TTC549 (cell line): ENCODE measurements around the gene LHFPL6.

Experiments
- FAIRE-seq: peaks from 2 replicates; lab custom pipeline; 2012; peaks lifted over from hg19 to GRCh38; lab: Jason Lieb, UNC

Gene LHFPL6

DNA sequence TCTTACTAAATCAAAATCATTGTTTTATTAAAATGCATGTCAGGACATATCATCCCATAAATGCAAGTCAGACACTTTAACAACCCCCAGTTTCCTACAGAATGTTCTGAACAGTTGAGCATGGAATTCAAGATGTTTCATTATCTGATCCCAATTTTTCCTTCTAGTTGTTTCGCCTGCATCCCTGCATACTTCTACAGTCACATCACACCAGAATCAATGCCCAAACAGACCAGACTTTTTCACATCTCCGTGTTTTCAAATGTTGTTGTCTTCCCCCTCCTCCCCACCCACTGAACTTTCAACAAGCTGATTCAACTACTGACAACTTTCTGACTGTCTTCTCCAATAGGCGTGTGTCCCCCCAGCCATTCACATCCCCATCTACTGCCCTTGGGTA lies 48.6 kb downstream of the LHFPL6 start:
- no peak for FAIRE-seq

DNA sequence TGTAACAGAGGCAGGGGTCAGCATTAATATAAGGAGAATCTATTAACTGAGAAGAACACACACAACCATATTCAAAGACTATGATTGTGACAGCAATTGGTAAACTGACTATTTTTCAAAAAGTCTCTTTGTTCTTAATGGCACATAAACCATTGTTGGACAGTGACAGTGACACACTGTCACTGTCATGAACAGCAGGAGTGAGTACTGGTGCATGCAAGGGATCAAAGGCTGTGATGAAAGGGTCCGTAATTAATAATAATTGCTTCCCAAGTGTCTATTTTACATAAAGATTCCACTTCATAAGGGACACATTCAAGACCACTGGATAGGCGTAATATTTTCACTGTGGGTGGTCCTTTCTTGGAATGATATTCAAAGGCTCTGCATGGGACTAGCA lies 50.7 kb downstream of the LHFPL6 start:
- no peak for FAIRE-seq

DNA sequence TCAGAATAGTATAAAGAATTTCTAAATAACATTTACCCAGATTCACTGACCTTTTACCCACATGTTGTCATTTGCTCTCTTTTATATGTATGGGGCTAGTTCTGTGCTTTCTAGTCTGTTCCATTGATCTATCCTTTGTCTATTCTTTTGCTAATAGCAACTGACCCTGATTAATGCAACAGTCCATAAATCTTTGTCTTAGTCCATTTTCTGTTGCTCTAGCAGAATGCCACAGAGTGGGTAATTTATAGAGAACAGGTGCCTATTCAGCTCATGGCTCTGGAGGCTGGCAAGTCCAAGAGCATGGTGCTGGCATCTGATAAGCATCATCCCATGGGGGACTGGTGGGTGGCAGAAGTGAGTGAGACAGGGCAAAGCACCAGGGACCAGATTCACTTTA lies 52.1 kb downstream of the LHFPL6 start:
- no peak for FAIRE-seq

DNA sequence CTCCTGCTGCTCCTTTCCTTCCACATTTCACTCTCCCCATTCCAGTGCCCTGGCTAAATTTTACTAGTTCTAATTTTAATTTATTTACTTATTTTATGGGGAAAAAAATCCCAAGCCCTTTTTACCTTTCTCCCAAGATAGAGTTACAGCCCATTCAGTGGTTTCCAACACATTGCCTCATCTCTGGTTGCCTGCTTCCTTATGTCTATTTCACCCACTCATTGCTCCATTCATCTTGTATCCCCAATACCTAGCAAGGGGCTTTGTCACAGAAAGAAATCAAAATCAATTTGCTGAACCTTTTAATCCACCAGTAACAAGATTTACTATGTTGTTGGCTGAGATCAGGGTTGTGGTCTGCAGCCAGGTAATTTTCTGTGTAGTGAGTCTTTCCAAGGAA lies 55.9 kb downstream of the LHFPL6 start:
- no peak for FAIRE-seq

DNA sequence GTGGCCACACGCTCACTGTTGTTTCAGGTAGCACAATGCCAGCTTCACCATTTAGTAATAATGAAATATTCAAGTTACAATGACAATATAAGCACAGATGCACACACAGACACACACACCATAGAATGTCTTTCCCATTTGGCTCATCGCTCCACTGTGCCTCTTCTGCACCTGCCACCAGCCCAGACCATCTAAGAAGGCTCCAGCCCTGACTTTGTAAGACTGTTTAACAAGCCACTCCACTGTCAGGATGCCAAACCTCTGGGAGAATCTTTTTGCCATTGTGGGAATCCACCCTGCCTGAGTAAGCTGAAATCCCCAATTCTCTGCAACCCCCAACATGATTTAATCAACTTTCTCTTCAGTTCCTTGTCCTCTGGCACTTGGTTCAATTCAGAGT lies 60.6 kb downstream of the LHFPL6 start:
- FAIRE-seq = no peak

DNA sequence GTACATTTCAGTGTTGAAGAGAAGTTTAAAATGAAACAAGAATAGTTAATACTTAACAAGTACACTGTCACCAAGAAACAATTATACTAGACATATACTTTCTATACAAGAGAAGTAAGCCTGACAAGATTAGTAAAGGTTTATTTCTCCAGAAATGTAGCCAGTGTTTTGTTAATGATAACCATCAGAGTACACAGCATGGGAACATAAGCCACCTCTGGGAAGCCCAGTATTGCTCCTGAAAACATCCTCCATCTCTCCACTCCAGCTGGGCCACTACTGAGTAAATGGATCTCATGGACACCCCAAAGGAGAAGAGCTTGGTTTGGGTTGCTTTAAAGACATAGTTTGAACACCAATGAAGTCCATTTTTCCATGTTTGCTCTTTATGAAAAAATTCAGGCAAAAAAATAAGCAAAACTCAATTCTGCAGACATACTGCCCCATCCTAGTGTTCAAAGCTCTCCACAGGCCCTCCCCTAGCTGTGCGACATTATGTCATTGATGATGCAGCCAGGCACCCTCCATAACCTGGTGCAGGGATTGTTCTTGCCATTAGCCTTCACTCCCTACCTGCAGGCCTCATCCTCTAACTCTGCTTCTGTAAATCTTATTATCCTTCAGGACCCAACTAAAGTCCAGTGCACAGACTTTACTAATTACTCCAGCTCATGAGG lies 61.9 kb downstream of the LHFPL6 start:
- FAIRE-seq = no peak

DNA sequence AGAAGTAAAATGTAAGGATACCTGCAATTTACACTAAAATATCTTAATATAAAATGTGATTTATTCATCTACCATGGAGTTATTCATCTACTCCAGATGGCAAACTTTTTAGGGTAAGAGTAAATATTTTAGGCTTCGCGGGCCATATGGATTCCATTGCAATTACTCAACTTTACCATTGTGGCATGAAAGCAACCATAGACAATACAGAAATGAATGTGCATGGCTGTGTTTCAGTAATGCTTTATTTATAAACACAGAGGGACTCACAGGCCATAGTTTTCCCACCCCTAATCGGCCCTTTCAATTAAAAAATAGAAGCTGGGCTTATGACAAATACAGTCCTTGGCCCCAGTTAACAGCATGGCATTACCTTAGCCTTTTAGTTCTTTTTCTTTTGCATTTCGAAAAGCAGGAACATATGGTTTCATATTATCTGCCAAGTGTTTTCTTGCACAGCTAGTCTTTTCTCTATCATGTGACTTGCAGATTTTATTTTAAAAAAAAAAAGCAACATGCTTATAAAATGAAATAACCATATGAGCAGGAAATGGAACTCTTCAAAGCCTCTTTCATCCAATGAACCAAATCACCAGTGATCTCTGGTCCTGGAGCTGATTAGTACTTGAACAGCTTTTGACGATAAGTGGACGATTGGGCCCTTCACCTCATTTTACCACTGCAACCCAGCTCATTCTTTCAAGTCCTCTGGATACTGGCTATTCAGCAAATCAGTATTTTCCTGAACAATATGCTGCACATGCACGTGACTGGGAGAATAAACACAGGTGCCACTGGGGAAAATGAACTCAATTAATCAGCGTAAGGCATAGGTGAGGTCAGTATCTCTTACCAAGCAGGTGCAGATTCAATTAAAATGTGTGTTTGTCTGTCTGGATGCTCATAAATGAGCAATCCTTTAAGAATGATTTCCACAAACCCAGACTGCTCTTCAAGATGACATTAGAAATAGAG lies 63.9 kb downstream of the LHFPL6 start:
- no peak for FAIRE-seq

DNA sequence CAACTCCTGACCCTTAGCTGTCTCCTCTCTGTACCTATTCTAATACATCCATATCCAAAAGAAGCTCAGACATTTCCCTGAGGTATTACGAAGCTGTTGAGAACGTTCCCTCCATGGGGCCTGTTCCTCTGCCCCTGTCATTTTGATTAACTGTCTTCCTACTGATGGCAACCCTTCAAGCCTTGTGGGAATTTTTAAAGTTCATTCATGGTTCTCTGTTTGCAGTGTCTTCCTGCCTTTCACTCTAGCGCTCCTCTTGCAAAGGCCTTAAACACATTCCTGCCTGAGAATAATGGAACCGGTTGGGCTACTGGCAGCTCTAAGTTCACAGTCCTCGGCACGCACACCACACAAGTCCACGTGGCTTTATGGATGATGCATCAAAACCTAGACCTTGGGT lies 66.1 kb downstream of the LHFPL6 start:
- FAIRE-seq = no peak

DNA sequence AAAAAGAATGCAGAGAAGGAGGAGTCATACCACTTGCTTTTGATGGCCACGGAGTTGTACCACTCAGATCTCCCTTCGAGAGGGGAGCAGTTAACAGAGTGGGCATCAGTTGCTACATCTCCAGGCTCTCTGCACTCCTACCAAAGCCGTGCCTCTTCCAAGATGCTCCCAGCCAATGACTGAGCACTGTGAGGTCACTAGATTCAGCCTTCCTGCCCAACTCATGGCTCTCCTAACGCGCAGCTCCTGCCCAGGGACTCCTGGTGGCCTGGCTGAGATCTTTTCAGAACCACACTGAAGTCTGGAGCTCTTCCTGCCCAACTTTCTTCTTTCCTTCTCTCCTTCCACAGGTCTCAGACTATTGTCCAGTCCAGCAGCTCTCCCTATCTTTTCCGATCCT lies 66.7 kb downstream of the LHFPL6 start:
- no peak for FAIRE-seq

DNA sequence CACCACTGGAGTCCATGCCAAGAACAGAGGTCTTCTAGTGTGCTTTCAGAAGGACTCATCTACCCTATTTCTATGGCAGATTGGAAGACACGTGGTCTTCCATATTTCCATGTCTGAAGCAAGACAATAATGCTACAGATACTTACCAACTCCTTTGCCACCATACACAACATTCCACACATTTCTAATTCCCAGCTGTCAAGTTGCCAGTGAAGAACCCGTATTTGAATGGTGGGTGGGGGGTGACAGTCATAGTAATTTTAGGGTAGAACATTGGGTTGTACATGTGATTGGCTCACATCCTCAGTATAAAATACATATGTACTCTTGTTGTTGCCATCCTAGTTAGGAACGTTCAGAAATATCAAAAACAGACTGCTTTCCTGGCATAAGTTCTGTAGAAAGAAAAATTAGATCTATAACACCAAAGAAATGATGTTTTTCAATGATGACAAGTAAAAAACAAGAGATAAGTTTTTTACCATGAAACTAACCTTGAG lies 69.3 kb downstream of the LHFPL6 start:
- FAIRE-seq = no peak

DNA sequence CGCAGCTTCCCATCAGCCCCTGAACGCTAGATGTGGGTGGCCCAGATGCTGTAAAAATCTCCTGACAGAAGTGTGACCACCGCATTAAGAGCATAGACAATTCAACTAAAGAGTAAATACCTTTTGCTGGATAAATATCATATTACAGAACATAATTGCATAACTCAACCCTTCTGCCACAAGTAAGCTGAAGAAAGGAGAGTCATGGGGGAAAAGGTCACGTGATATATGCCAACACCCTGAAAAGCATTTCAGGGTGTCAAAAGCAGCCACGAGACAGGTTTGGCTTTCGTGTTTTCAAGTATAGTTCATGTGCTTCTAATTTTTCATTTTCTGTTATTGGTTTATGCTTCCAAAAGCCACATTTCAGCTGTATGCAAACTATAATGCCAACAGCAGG lies 71.3 kb downstream of the LHFPL6 start:
- FAIRE-seq = no peak

DNA sequence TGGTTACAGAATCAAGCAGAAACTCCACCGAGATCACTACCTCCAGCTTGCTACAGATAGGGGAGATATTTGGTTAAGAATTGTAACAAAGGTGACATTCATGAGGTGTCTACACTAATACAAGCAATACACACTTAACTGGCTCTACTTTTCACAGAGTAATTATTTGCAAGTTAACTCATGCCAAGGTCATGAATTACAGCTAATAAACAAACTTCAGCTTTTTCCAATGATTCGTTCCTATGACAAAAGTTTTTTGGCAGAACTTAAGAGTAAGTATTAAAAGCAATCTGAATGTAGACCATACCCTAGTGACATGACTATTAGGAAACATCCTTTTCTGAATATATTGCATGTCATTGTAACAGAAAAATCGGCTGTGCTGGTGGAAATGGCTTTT lies 72.1 kb downstream of the LHFPL6 start:
- no peak for FAIRE-seq

DNA sequence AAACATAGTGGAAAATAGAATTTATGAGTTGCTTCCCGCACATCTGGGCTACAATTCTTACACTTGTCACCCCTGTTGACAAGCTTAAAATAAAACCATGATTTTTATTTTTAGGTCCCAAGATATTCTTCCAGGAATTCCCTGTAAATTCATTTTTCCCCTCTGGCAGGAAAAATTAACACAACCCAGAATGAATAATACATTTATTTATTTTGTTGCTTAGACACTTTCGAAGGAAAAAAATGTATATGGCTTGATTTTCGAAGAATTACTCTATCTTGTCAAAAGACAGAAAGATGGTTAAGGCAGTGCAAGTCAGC lies 74.4 kb downstream of the LHFPL6 start:
- FAIRE-seq = no peak

DNA sequence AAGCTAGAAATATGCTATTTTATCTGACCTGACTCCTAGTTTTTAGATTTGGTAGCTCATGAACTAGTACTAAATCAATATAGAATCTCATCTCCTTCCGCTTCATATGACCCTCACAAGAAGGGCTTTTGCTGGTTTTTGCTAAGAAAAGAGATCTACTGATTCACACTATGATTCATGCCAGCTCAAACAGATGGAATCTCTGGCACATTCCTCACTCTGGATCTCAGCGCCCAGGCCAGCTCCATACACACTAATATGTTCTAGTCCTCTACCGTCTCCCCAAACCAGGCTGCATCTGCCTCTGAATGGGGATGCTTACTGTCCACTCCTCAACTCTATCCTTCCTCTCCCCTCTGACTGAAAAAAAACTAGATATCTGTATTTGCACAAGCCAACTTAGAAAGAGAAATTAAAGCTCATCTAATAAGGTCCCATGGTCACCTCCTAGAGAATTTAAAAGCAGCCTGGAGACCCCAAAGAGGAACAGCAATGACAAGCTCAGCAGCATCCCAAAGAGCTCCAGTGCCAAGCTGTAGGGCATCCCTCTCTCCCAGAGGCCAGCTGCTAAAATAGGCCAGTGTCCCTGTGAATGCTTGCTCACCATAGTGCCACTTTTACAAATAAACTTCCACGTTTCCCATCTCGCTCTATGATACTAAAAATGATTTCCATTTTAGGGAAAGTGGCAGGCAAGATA lies 74.9 kb downstream of the LHFPL6 start:
- FAIRE-seq = no peak

DNA sequence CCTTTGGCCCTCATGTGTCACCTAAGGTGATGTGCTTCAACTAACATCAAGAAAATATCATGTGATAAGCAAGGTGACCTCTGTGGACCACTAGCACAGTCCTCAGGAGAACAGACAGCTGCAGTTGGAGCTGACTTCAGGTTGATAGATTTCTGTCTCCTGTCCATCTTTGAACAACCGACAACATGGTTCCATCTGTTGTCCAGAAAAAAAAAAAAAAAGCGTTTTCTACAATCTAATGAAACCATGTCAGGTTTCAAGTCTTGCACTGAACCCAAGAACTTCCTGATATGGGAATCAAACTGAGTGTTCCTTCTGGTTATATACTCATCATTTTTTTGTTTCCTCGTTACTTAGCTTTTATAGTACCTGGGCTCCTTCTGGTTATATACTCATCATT lies 75.7 kb downstream of the LHFPL6 start:
- no peak for FAIRE-seq

DNA sequence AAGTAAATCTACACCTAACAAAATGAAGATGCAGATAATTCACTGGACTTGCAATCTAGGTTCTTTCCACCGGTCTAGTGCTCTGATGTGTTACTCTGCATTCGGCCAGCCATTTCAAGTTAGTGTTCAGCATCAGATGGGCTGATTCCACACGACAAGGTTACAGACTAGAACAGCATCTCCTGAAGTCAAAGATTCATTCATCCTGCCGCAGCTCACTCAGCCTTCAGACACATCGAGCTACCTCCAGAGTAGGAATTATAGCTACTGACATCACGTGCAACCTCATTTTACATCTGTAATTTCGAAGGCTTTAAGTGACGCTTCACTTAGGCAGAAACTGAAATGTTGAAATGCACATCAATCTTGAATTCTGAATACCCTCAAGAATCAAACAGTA lies 76.5 kb downstream of the LHFPL6 start:
- FAIRE-seq = no peak

DNA sequence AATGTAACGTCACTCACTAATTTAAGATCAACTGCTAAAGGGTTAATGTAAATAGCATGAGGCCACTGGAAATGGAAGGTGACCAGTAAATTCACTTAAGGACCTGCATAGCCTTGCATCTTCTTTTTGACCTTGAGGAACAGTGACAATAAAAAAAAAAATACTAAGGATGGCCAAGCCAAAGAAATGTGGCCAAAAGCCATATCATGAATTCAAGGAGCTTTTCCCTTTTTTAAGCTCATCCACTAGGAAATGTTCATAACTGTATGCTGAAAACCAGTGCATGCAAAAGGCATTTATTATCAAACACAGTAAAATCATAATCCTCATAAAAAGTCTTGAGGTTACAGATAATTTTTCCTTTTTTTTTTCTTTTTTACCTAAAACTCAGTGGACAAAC lies 77.5 kb downstream of the LHFPL6 start:
- no peak for FAIRE-seq

DNA sequence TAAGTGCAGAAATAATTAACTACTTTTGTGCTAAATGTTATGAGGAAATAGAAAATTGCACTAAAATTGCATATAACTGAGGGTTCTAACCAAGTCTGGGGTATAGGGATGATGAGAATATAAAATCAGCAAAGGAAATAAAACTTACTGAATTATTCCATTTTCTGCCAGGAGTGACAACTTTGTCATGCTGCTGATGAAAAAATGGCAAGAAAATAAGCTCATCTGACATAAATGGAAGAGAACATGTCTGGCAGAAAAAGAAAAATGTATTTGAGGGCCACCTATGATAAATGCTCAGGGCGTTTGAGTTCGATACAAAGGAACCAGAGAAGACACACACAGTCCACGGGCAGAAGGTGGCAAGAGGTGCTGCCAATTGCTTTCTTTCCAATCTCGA lies 78.2 kb downstream of the LHFPL6 start:
- FAIRE-seq = no peak

DNA sequence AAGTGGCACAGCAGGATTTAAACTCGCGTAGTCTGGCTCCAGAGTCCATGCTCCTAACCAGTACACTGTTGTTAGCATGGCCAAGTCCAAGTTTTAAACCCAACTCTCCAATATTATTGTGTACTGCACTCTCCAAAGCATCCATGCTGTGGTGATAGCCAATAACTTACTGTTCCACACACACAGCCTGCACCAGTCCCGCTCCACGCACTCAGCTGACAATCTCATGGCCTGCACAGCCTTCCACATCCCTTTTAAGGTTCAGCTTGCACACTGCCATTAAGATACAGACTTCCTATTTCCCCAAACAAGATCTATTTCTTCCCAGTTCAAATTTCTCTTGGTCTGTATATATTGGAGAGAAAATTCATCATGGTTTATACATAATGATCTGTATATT lies 80.7 kb downstream of the LHFPL6 start:
- no peak for FAIRE-seq

DNA sequence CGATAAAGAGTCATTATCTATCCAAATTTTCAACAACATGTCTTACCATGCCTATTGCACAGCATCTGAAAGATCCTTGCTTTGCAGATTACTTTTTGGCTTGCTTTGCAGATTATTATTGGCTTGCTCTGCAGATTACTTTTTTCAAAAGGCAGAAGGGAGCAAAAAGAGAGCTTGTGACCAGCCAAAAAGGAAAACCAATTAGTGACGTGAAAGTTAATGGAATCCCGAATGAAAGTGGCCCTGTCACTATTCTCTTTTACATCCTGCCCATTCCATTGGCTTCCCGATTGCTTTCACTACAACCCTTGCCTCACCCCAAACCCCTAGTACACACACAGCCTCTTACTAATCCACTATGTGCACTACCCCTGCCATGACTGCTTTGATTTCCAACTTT lies 81.3 kb downstream of the LHFPL6 start:
- FAIRE-seq = no peak

DNA sequence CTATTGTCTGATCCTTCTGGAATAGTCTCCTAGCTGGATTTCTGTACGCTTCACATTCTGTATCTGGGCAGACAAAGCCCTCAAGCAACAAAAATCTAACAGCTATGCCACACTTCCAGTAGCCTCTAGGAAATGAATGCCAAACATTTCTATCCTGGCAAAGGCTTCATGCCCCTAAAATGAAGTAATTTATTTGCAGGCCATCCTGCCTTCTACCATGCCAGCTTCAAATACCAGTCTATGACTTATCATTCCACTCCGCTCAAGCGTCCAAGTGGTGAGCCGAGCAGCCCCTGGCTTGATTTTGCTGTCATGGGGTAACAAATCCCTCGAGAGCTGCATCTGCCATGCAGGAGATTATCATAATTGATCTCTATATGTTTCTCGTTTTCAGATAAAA lies 86.9 kb downstream of the LHFPL6 start:
- FAIRE-seq = no peak

DNA sequence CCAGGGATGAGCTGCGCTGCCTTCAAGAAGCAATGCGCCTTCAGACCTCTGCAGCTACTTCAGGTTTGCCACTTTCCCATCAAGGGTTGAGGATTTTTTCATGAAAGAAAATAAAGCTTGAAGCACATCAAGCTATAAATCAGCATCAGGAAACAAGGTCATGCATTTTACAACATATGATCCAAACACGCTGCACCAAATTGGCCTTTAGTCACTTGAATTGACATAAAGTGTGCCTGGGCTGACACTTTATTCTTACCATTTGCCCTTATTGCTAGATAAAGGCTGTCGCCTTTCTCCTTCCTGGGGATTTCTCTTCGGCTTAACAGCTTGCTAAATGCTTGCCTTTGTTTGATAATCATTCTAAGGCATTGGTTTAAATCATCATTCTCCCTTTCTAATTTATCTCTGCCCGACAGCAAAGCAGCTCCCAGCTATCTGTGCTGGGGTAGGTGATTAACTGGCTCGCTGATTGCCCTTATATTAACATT lies 87.7 kb downstream of the LHFPL6 start:
- no peak for FAIRE-seq

DNA sequence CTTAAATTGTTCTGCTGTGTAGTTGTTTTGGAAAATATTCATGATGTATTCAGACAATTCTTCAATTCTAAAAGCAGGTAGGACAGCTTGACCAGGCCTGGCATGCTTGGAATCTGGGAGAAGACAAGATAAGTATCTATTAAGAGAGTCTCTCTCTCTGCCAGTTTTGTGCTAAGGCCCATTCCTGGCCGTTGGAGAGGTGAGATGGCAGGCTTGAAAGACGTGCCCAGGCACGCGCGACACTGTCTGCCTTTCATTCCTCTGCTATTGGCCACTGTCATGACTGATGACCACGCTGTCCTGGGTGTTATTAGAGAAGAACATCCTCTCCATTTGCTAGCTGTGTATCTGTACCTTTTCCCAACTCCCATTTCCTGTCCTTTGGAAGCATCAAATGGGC lies 90.3 kb downstream of the LHFPL6 start:
- no peak for FAIRE-seq
